Muscle of leg (tissue), 11 donors: ENCODE results near the gene PRKCI. TPM values are rescaled to one million over a fixed set of nuclear protein-coding genes. Genes with fewer than 3 reads are reported as not detected.

Experiments used
- DNase-seq: peaks from one replicate; pipeline ENCODE4 v3.0.0; 2013
- H3K27ac ChIP-seq: one replicate; pipeline ENCODE4 v1.5.1; 2013; ENCODE audit warnings: mild to moderate bottlenecking, low read length, control low read depth
- H3K27me3 ChIP-seq: one replicate; pipeline ENCODE4 v1.6.1; 2013; ENCODE audit warnings: low read length; ENCODE audit not compliant: control insufficient read depth, insufficient read depth
- H3K36me3 ChIP-seq: one replicate; pipeline ENCODE4 v1.6.1; 2013; ENCODE audit warnings: low read length; ENCODE audit not compliant: control insufficient read depth, insufficient read depth
- H3K4me1 ChIP-seq: one replicate; pipeline ENCODE4 v1.6.1; 2013; ENCODE audit warnings: low read length; ENCODE audit not compliant: control insufficient read depth, insufficient read depth
- H3K4me3 ChIP-seq: one replicate; pipeline ENCODE4 v1.5.1; 2013; ENCODE audit warnings: low read length, control low read depth
- H3K9me3 ChIP-seq: replicated peaks from 2 replicates; pipeline ENCODE4 v1.6.1; 2013; ENCODE audit warnings: low read depth, low read length; ENCODE audit not compliant: control insufficient read depth
- WGBS: methylation state at CpG from one replicate; pipeline ENCODE4 v1.1.5; 2013; ENCODE audit warnings: missing lambda C conversion rate; ENCODE audit not compliant: insufficient coverage; 5-methylcytosine and 5-hydroxymethylcytosine counted together
- polyA plus RNA-seq, 8 donors: library from polyadenylated mRNA; unstranded; fragments of 120-200 nt; gene quantifications; one replicate each; pipeline versions ENCODE4 v1.2.1 to v1.2.3, GENCODE V29; 2013; ENCODE audit warnings: inconsistent platforms in 1 of 8, low replicate concordance in 1 of 8; ENCODE audit not compliant: insufficient read length in 8 of 8, insufficient read depth in 1 of 8
- total RNA-seq: library from RNA; stranded (reverse); fragments of 120-200 nt; gene quantifications from one replicate; pipeline ENCODE4 v1.2.4, GENCODE V29; 2013

Gene PRKCI
- total and polyA plus RNA-seq, 9 donors: 14.1 to 24.7 (median 17.9) TPM

- H3K27ac ChIP-seq: no peak overlapping the region
- H3K9me3 ChIP-seq: no peaks in the 10 kb centered on the region
- peaks cover 15% of the 10 kb centered on the region for H3K4me1 ChIP-seq
- no peaks in the 10 kb centered on the region for H3K36me3 ChIP-seq
- H3K27me3 ChIP-seq: no peaks in the 10 kb centered on the region
- H3K4me3 ChIP-seq: no peak overlapping the region
- DNase-seq: no peak
- no CpG with 5 or more reads among the region's 4 CpGs for WGBS
Measured at GRCh38 chr3:170354760-170355159, 132.5 kb downstream of the PRKCI start.

Other genes with a start within 250 kb of the PRKCI start
- 1.2 TPM for gene GPR160, start 184.4 kb upstream of the PRKCI start, total RNA-seq
- gene GPR160, start 184.4 kb upstream of the PRKCI start, polyA plus RNA-seq: 10 to 100 TPM in 1 of 8 donors, 1 to 10 TPM in 7; 1.7 to 14.0 (median 2.9) TPM
- gene PHC3, start 40.7 kb upstream of the PRKCI start, total RNA-seq: 16.8 TPM
- gene PHC3, start 40.7 kb upstream of the PRKCI start, polyA plus RNA-seq: 10 to 100 TPM; 11.0 to 19.2 (median 14.6) TPM
- 41.6 TPM for gene SKIL, start 135.3 kb downstream of the PRKCI start, total RNA-seq
- 10 to 100 TPM; 15.3 to 24.3 (median 20.7) TPM for gene SKIL, start 135.3 kb downstream of the PRKCI start, polyA plus RNA-seq
- 0.62 TPM for gene CLDN11, start 196.4 kb downstream of the PRKCI start, total RNA-seq
- gene CLDN11, start 196.4 kb downstream of the PRKCI start, polyA plus RNA-seq: 10 to 100 TPM in 1 of 8 donors, 1 to 10 TPM in 7; 1.6 to 14.2 (median 2.1) TPM